Upper lobe of right lung (tissue), 1 donor: ENCODE results near the gene ILDR2. TPM values are rescaled to one million over a fixed set of nuclear protein-coding genes. Genes with fewer than 3 reads are reported as not detected.

Experiments
- ATAC-seq: fragments of 200-7000 bp; cut with Tn5 transposase; one replicate; pipeline ENCODE4 v1.9.1; 2020; ENCODE audit warnings: mild to moderate bottlenecking, moderate library complexity
- DNase-seq: peaks from one replicate; pipeline ENCODE4 v3.0.0-alpha.2; 2020
- H3K27ac ChIP-seq: fragments of 200-600 bp; one replicate; pipeline ENCODE4 v1.8.0; 2022
- H3K27me3 ChIP-seq: fragments of 200-600 bp; one replicate; pipeline ENCODE4 v1.8.0; 2022; ENCODE audit warnings: mild to moderate bottlenecking
- H3K36me3 ChIP-seq: fragments of 200-600 bp; one replicate; pipeline ENCODE4 v1.8.0; 2022
- H3K4me1 ChIP-seq: fragments of 200-600 bp; one replicate; pipeline ENCODE4 v1.8.0; 2022
- H3K4me3 ChIP-seq: fragments of 200-600 bp; one replicate; pipeline ENCODE4 v1.8.0; 2022; ENCODE audit warnings: mild to moderate bottlenecking
- H3K9me3 ChIP-seq: fragments of 200-600 bp; one replicate; pipeline ENCODE4 v1.8.0; 2022
- CTCF ChIP-seq: fragments of 200-600 bp; IDR thresholded peaks from one replicate; pipeline ENCODE4 v1.8.0; 2022; ENCODE audit warnings: antibody characterized with exemption
- intact Hi-C: fragments of 100-400 bp; cut with DNase I; formaldehyde crosslinking; loops from one replicate; pipeline ENCODE4 v1.11.0; 2022
- total RNA-seq: library from RNA; stranded (reverse); fragmentation: NEBNext Ultra II Directional; extraction: Animal tissue kit (Norgen Biotek cat#: 25700); gene quantifications from one replicate; pipeline ENCODE4 v1.2.1, GENCODE V29; 2021
- donor health status: DM: no; HTN: yes; CAD: no; lungs with severe emphysema.

Gene ILDR2
- total RNA-seq, 1 donor from 2014 or later = 0.98 TPM

GRCh38 chr1:166969074-166969677 is 6.2 kb downstream of the ILDR2 start:
- Histone ChIP-seq H3K27me3 (peaks cover 33% of the 10 kb centered on the region), H3K36me3 (no peaks in the 10 kb centered on the region), H3K4me1 (no peaks in the 10 kb centered on the region), H3K4me3 (no peak overlapping the region), H3K27ac (no peak overlapping the region), H3K9me3 (no peaks in the 10 kb centered on the region)
- intact Hi-C loops = no loop called here
- DNase-seq (no peak), ATAC-seq (no peak)
- no peak for TF ChIP-seq CTCF

- intact Hi-C loops = no loop called here
- DNase-seq (no peak), ATAC-seq (no peak)
- Histone ChIP-seq H3K4me3 (no peak overlapping the region), H3K4me1 (no peaks in the 10 kb centered on the region), H3K9me3 (no peaks in the 10 kb centered on the region), H3K27ac (no peak overlapping the region), H3K36me3 (no peaks in the 10 kb centered on the region), H3K27me3 (peaks cover 13% of the 10 kb centered on the region)
- TF ChIP-seq CTCF = no peak
These were observed 14.4 kb downstream of the ILDR2 start for GRCh38 chr1:166960858-166961474.

- no peak for TF ChIP-seq CTCF
- no peak overlapping the region for H3K27ac ChIP-seq
These were observed 18.5 kb downstream of the ILDR2 start for GRCh38 chr1:166956872-166957271.

GRCh38 chr1:166956057-166956850 is 19.1 kb downstream of the ILDR2 start:
- ATAC-seq (no peak), DNase-seq (no peak)
- peaks cover 5% of the 10 kb centered on the region for H3K27me3 ChIP-seq
- H3K36me3 ChIP-seq = no peaks in the 10 kb centered on the region
- no peaks in the 10 kb centered on the region for H3K9me3 ChIP-seq
- H3K4me3 ChIP-seq = no peak overlapping the region
- intact Hi-C loops = no loop called here
- no peak for TF ChIP-seq CTCF
- H3K4me1 ChIP-seq = no peaks in the 10 kb centered on the region
- H3K27ac ChIP-seq = no peak overlapping the region

More at GRCh38 chr1:166956872-166957271, 18.5 kb downstream of the ILDR2 start:
- no peak for DNase-seq
- Histone ChIP-seq H3K27me3 (peaks cover 6% of the 10 kb centered on the region), H3K4me1 (no peaks in the 10 kb centered on the region), H3K4me3 (no peak overlapping the region), H3K9me3 (no peaks in the 10 kb centered on the region), H3K36me3 (no peaks in the 10 kb centered on the region)
- intact Hi-C loops = no loop called here
- no peak for ATAC-seq

- H3K4me3 ChIP-seq = no peak overlapping the region
- intact Hi-C loops = no loop called here
- ATAC-seq (no peak), DNase-seq (no peak)
- no peaks in the 10 kb centered on the region for H3K4me1 ChIP-seq
- no peak for TF ChIP-seq CTCF
- H3K9me3 ChIP-seq = no peaks in the 10 kb centered on the region
- H3K27me3 ChIP-seq = no peaks in the 10 kb centered on the region
- H3K36me3 ChIP-seq = no peaks in the 10 kb centered on the region
- H3K27ac ChIP-seq = no peak overlapping the region
These were observed 21.8 kb downstream of the ILDR2 start for GRCh38 chr1:166953491-166953890.
